HCT116 (cell line): ENCODE results near the gene LIPT1. TPM values are rescaled to one million over a fixed set of nuclear protein-coding genes. Genes with fewer than 3 reads are reported as not detected.

Experiments used
- ATAC-seq: fragments of 200-7000 bp; cut with Tn5 transposase; 2 replicates; pipeline ENCODE4 v1.9.1; 2020; ENCODE audit warnings: mild to moderate bottlenecking, moderate library complexity
- BruUV-seq: library from RNA; stranded (reverse); fragments of 400-500 nt; replicated peaks from 2 replicates; lab custom pipeline; 2021; lab: Mats Ljungman, UMichigan
- CTCF ChIA-PET: fragments of 300-600 bp; sonication (Branson Sonifier 250); formaldehyde crosslinking; loops from one replicate; lab custom pipeline; 2021; ENCODE audit warnings: antibody characterized with exemption; lab: Charles Lee
- POLR2A ChIA-PET: fragments of 300-600, 350-600 bp; sonication (Branson Sonifier 250); formaldehyde crosslinking; loops from one replicate; lab custom pipeline; 2021; ENCODE audit warnings: antibody characterized with exemption; lab: Charles Lee
- RAD21 ChIA-PET, 2 experiments: fragments of 300-600 bp; sonication (Branson Sonifier 250); formaldehyde crosslinking; loops; one replicate each; lab custom pipeline; 2023; ENCODE audit warnings: low total read pairs in 2 of 2; ENCODE audit not compliant: uncharacterized antibody in 2 of 2, unreplicated experiment in 2 of 2, low non-redundant PET in 1 of 2; lab: Charles Lee
- DNase-seq: peaks from one replicate; pipeline ENCODE4 v3.0.0-alpha.2; 2010; ENCODE audit warnings: low read depth, low spot score
- H2AFZ ChIP-seq: fragments of 200-600 bp; shearing (Covaris generic), sonication (generic); 2 replicates; pipeline ENCODE4 v1.6.1; 2017; ENCODE audit warnings: low read depth, mixed run types, mixed read lengths, antibody characterized with exemption, low read length; ENCODE audit not compliant: poor library complexity, severe bottlenecking
- H3K27ac ChIP-seq: 2 replicates; pipeline ENCODE4 v1.5.1; 2012; ENCODE audit warnings: low read depth, low read length
- H3K27me3 ChIP-seq: fragments of 200-600 bp; sonication (generic); 2 replicates; pipeline ENCODE4 v1.6.1; 2016; ENCODE audit warnings: mixed run types, low read length, mixed read lengths; ENCODE audit not compliant: insufficient read depth
- H3K36me3 ChIP-seq, 2 experiments: fragments of 200-500 bp in 1 of 2; fragments of 200-600 bp in 1 of 2; sonication (Bioruptor generic) in 1 of 2; sonication (generic) in 1 of 2; 2 replicates each; pipeline versions ENCODE4 v1.5.1 to v1.6.1; 2014 to 2016; ENCODE audit warnings: low read length in 2 of 2, inconsistent platforms in 1 of 2, mixed read lengths in 1 of 2, mixed run types in 1 of 2; ENCODE audit not compliant: insufficient read depth in 2 of 2, control insufficient read depth in 1 of 2
- H3K4me1 ChIP-seq, 2 experiments: fragments of 200-600 bp in 1 of 2; sonication (generic) in 1 of 2; 2 replicates each; pipeline versions ENCODE4 v1.5.1 to v1.6.1; 2012 to 2017; ENCODE audit warnings: low read length in 2 of 2, inconsistent platforms in 1 of 2, mild to moderate bottlenecking in 1 of 2, mixed read lengths in 1 of 2, mixed run types in 1 of 2, moderate library complexity in 1 of 2; ENCODE audit not compliant: insufficient read depth in 2 of 2, control insufficient read depth in 1 of 2
- H3K4me2 ChIP-seq: fragments of 200-600 bp; sonication (generic); 2 replicates; pipeline ENCODE4 v1.6.1; 2017; ENCODE audit warnings: mixed run types, low read length, mixed read lengths
- H3K4me3 ChIP-seq, 2 experiments: fragments of 200-600 bp in 1 of 2; sonication (generic) in 1 of 2; replicated peaks in 1 of 2; 2 replicates each; pipeline ENCODE4 v1.5.1; 2011 to 2016; ENCODE audit warnings: low read length in 2 of 2, control low read depth in 1 of 2, low read depth in 1 of 2, mild to moderate bottlenecking in 1 of 2, mixed read lengths in 1 of 2, mixed run types in 1 of 2
- H3K79me2 ChIP-seq: fragments of 200-600 bp; sonication (generic); 2 replicates; pipeline ENCODE4 v1.6.1; 2017; ENCODE audit warnings: mild to moderate bottlenecking, mixed run types, low read length, moderate library complexity, mixed read lengths; ENCODE audit not compliant: insufficient read depth
- H3K9ac ChIP-seq: fragments of 200-600 bp; sonication (generic); 2 replicates; pipeline ENCODE4 v1.6.1; 2016; ENCODE audit warnings: low read length, mixed read lengths
- H3K9me2 ChIP-seq: fragments of 200-600 bp; sonication (generic), shearing (Covaris generic); 2 replicates; pipeline ENCODE4 v1.6.1; 2017; ENCODE audit warnings: mixed run types, mild to moderate bottlenecking, moderate library complexity; ENCODE audit not compliant: insufficient read depth
- H3K9me3 ChIP-seq, 2 experiments: fragments of 200-500 bp in 1 of 2; fragments of 200-600 bp in 1 of 2; sonication (Bioruptor generic) in 1 of 2; sonication (generic) in 1 of 2; 2 replicates each; pipeline ENCODE4 v1.6.1; 2014 to 2017; ENCODE audit warnings: low read length in 2 of 2, mixed read lengths in 2 of 2, inconsistent platforms in 1 of 2, low read depth in 1 of 2, mild to moderate bottlenecking in 1 of 2, mixed run types in 1 of 2, moderate library complexity in 1 of 2; ENCODE audit not compliant: control insufficient read depth in 1 of 2, insufficient read depth in 1 of 2
- H4K20me1 ChIP-seq: fragments of 200-600 bp; sonication (generic), shearing (Covaris generic); 2 replicates; pipeline ENCODE4 v1.6.1; 2017; ENCODE audit warnings: mixed run types, mild to moderate bottlenecking, moderate library complexity; ENCODE audit not compliant: insufficient read depth
- CBX3 ChIP-seq: IDR thresholded peaks from 2 replicates; pipeline ENCODE4 v1.6.1; 2012; ENCODE audit warnings: low read depth
- EGR1 ChIP-seq: IDR thresholded peaks from 2 replicates; pipeline ENCODE4 v1.6.1; 2012; ENCODE audit warnings: low read depth
- ELF1 ChIP-seq: IDR thresholded peaks from 2 replicates; pipeline ENCODE4 v1.6.1; 2012; ENCODE audit warnings: low read depth, borderline replicate concordance
- EZH2 ChIP-seq: fragments of 200-600 bp; sonication (generic); IDR thresholded peaks from 2 replicates; pipeline ENCODE4 v1.6.1; 2017; ENCODE audit warnings: antibody characterized with exemption, mixed run types
- EZH2phosphoT487 ChIP-seq: fragments of 200-600 bp; IDR thresholded peaks from 2 replicates; pipeline ENCODE4 v1.6.1; 2018; ENCODE audit warnings: antibody characterized with exemption, borderline replicate concordance
- JUND ChIP-seq: IDR thresholded peaks from 2 replicates; pipeline ENCODE4 v1.6.1; 2012
- POLR2A ChIP-seq: IDR thresholded peaks from 2 replicates; pipeline ENCODE4 v1.7.0; 2011; ENCODE audit warnings: borderline replicate concordance; ENCODE audit not compliant: insufficient read depth, insufficient read length; ENCODE audit errors: extremely low read depth
- RAD21 ChIP-seq: IDR thresholded peaks from 2 replicates; pipeline ENCODE4 v1.6.1; 2012; ENCODE audit warnings: low read depth, mild to moderate bottlenecking
- SP1 ChIP-seq: IDR thresholded peaks from 2 replicates; pipeline ENCODE4 v1.6.1; 2012; ENCODE audit warnings: low read depth
- SRF ChIP-seq: IDR thresholded peaks from 2 replicates; pipeline ENCODE4 v1.6.1; 2012; ENCODE audit warnings: low read depth
- TCF7L2 ChIP-seq: IDR thresholded peaks from 2 replicates; pipeline ENCODE4 v1.7.0; 2011; ENCODE audit warnings: borderline replicate concordance, inconsistent platforms; ENCODE audit not compliant: insufficient read depth, insufficient read length; ENCODE audit errors: extremely low read depth
- ZFX ChIP-seq: fragments of 450-650 bp; IDR thresholded peaks from 2 replicates; pipeline ENCODE4 v1.6.1; 2017
- ZNF274 ChIP-seq: fragments of 200-500 bp; sonication (Bioruptor generic); IDR thresholded peaks from 2 replicates; pipeline ENCODE4 v1.6.1; 2014; ENCODE audit warnings: mild to moderate bottlenecking, low read depth, low read length, inconsistent platforms
- intact Hi-C: fragments of 100-400 bp; cut with micrococcal nuclease; formaldehyde crosslinking; loops from 2 replicates; pipeline ENCODE4 v1.10.0; 2022
- total RNA-seq: library from RNA; stranded (reverse); gene quantifications from one replicate; pipeline ENCODE4 v1.2.1, GENCODE V29; 2021; ENCODE audit not compliant: unreplicated experiment
- TF ChIP-seq, protein P1 (sequence below): IDR thresholded peaks from 2 replicates; pipeline ENCODE4 v1.6.1; 2012
- TF ChIP-seq, protein P2 (sequence below): IDR thresholded peaks from 2 replicates; pipeline ENCODE4 v1.6.1; 2012; ENCODE audit warnings: low read depth
- TF ChIP-seq, protein P3 (sequence below): IDR thresholded peaks from 2 replicates; pipeline ENCODE4 v1.6.1; 2011; ENCODE audit warnings: mild to moderate bottlenecking, low read length, moderate library complexity; ENCODE audit not compliant: insufficient replicate concordance; ENCODE audit errors: extremely low read depth
- TF ChIP-seq, protein P4 (sequence below), 3 experiments: fragments of 200-600 bp in 1 of 3; sonication (generic) in 1 of 3; IDR thresholded peaks in 2 of 3; conservative IDR thresholded peaks in 1 of 3; 2 replicates each; pipeline ENCODE4 v1.5.1; 2012 to 2017; ENCODE audit warnings: low read depth in 2 of 3, low read length in 2 of 3, antibody characterized with exemption in 1 of 3, borderline replicate concordance in 1 of 3, control low read depth in 1 of 3, mild to moderate bottlenecking in 1 of 3, mixed read lengths in 1 of 3, mixed run types in 1 of 3, moderate library complexity in 1 of 3; ENCODE audit not compliant: insufficient read depth in 1 of 3
- TF ChIP-seq, protein P5 (sequence below): IDR thresholded peaks from 2 replicates; pipeline ENCODE4 v1.6.1; 2012

The LIPT1 gene
- total RNA-seq, 1 experiment from 2014 or later, result 8.5 TPM

DNA sequence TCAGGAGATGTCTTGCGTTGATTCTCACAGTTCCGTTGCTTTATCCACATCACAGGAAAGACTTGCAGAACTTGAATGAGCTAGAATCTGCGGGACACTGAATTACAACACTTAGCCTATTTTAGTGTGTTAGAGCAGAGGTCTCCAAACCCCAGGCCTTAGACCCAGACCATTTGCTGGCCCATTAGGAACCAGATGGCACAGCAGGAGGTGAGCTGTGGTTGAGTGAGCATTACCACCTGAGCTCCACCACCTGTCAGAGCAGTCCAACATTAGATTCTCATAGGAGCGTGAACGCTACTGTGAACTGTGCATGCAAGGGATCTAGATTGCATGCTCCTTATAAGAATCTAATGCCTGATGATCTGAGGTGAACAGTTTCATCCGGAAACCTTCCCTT is 30.0 kb downstream of the LIPT1 start (continued):
- TF ChIP-seq EZH2phosphoT487, result no peak
- TF ChIP-seq, protein P1, sequence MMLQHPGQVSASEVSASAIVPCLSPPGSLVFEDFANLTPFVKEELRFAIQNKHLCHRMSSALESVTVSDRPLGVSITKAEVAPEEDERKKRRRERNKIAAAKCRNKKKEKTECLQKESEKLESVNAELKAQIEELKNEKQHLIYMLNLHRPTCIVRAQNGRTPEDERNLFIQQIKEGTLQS, result no peak
- no peak for TF ChIP-seq SP1
- TF ChIP-seq EGR1, result no peak
- no peak for TF ChIP-seq EZH2
- TF ChIP-seq SRF, result no peak

DNA sequence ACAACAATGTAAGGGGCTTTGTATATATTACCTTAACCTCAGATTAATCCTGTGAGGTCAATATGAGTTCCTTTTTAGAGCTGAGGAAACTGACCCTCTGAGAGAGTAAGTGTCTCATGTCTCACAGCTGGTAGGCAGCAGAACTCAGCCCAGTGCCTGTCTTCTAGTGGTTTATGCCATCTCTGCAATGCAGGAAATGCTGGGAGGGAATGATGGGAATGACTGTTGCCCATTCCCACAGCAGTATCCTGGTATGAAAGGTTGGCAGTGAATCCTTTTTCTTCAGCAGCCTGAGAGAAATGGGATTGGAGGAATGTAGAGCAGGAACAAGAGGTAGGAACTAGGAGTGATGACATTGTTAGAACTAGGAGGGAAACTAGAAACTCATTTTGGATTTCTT is 32.2 kb downstream of the LIPT1 start:
- peaks cover 88% of the 10 kb centered on the region for H3K79me2 ChIP-seq
- RAD21 ChIA-PET, result no interaction called here
- BruUV-seq, result no TSS peak
- no peaks in the 10 kb centered on the region for H3K27me3 ChIP-seq
- intact Hi-C loops, result no loop called here
- CTCF ChIA-PET, result no interaction called here
- peaks cover 3% of the 10 kb centered on the region; the same call in 1 of the 2 replicates for H4K20me1 ChIP-seq
- no peak overlapping the region for H3K4me3 ChIP-seq
- H3K9me2 ChIP-seq, result no peaks in the 10 kb centered on the region
- DNase-seq (no peak), ATAC-seq (no peak)
- H3K9me3 ChIP-seq, result no peaks in the 10 kb centered on the region
- peaks cover 10 to 19% of the 10 kb centered on the region in 2 experiments; a peak in 3 of 4 replicates for H3K36me3 ChIP-seq
- no peak overlapping the region for H3K9ac ChIP-seq
- POLR2A ChIA-PET, result no interaction called here
- no peak overlapping the region for H3K4me2 ChIP-seq
- H3K27ac ChIP-seq, result no peak overlapping the region
- H2AFZ ChIP-seq, result no peak overlapping the region
- peaks cover 6 to 7% of the 10 kb centered on the region in 2 experiments; a peak in 2 of 4 replicates for H3K4me1 ChIP-seq
- TF ChIP-seq POLR2A, result no peak
- TF ChIP-seq EGR1, result no peak
- TF ChIP-seq EZH2, result no peak
- TF ChIP-seq SRF, result no peak
- TF ChIP-seq ZFX, result no peak
- no peak for TF ChIP-seq ZNF274
- no peak for TF ChIP-seq CBX3
- TF ChIP-seq, protein P1, result no peak
- TF ChIP-seq, protein P2, sequence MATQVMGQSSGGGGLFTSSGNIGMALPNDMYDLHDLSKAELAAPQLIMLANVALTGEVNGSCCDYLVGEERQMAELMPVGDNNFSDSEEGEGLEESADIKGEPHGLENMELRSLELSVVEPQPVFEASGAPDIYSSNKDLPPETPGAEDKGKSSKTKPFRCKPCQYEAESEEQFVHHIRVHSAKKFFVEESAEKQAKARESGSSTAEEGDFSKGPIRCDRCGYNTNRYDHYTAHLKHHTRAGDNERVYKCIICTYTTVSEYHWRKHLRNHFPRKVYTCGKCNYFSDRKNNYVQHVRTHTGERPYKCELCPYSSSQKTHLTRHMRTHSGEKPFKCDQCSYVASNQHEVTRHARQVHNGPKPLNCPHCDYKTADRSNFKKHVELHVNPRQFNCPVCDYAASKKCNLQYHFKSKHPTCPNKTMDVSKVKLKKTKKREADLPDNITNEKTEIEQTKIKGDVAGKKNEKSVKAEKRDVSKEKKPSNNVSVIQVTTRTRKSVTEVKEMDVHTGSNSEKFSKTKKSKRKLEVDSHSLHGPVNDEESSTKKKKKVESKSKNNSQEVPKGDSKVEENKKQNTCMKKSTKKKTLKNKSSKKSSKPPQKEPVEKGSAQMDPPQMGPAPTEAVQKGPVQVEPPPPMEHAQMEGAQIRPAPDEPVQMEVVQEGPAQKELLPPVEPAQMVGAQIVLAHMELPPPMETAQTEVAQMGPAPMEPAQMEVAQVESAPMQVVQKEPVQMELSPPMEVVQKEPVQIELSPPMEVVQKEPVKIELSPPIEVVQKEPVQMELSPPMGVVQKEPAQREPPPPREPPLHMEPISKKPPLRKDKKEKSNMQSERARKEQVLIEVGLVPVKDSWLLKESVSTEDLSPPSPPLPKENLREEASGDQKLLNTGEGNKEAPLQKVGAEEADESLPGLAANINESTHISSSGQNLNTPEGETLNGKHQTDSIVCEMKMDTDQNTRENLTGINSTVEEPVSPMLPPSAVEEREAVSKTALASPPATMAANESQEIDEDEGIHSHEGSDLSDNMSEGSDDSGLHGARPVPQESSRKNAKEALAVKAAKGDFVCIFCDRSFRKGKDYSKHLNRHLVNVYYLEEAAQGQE, result no peak
- TF ChIP-seq, protein P3, sequence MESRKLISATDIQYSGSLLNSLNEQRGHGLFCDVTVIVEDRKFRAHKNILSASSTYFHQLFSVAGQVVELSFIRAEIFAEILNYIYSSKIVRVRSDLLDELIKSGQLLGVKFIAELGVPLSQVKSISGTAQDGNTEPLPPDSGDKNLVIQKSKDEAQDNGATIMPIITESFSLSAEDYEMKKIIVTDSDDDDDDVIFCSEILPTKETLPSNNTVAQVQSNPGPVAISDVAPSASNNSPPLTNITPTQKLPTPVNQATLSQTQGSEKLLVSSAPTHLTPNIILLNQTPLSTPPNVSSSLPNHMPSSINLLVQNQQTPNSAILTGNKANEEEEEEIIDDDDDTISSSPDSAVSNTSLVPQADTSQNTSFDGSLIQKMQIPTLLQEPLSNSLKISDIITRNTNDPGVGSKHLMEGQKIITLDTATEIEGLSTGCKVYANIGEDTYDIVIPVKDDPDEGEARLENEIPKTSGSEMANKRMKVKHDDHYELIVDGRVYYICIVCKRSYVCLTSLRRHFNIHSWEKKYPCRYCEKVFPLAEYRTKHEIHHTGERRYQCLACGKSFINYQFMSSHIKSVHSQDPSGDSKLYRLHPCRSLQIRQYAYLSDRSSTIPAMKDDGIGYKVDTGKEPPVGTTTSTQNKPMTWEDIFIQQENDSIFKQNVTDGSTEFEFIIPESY, result no peak
- TF ChIP-seq, protein P4, sequence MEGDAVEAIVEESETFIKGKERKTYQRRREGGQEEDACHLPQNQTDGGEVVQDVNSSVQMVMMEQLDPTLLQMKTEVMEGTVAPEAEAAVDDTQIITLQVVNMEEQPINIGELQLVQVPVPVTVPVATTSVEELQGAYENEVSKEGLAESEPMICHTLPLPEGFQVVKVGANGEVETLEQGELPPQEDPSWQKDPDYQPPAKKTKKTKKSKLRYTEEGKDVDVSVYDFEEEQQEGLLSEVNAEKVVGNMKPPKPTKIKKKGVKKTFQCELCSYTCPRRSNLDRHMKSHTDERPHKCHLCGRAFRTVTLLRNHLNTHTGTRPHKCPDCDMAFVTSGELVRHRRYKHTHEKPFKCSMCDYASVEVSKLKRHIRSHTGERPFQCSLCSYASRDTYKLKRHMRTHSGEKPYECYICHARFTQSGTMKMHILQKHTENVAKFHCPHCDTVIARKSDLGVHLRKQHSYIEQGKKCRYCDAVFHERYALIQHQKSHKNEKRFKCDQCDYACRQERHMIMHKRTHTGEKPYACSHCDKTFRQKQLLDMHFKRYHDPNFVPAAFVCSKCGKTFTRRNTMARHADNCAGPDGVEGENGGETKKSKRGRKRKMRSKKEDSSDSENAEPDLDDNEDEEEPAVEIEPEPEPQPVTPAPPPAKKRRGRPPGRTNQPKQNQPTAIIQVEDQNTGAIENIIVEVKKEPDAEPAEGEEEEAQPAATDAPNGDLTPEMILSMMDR (IDR thresholded peaks at IDR 0.05 in 2 of 3, conservative IDR thresholded peaks at IDR 0.05 in 1 of 3; ENCODE audit: borderline replicate concordance in 1 of 3, insufficient read depth in 1 of 3, low read depth in 2 of 3, low read length in 2 of 3), result no peak
- TF ChIP-seq, protein P5, sequence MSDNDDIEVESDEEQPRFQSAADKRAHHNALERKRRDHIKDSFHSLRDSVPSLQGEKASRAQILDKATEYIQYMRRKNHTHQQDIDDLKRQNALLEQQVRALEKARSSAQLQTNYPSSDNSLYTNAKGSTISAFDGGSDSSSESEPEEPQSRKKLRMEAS, result no peak
- no peak for TF ChIP-seq RAD21
- no peak for TF ChIP-seq JUND
- TF ChIP-seq ELF1, result no peak
- no peak for TF ChIP-seq TCF7L2
